ENCODE data around the gene PEX14.

- TF ChIP-seq CTCF (IDR thresholded peaks at IDR 0.05) (no peak), POLR2A (IDR thresholded peaks at IDR 0.05) (no peak), POLR2AphosphoS5 (IDR thresholded peaks at IDR 0.05) (no peak), EP300 (IDR thresholded peaks at IDR 0.05) (no peak)
These were observed 172.8 kb downstream of the PEX14 start for GRCh38 chr1:10647414-10648170.
